Measurements from ENCODE around the gene MLF1. TPM values are rescaled to one million over a fixed set of nuclear protein-coding genes. Genes with fewer than 3 reads are reported as not detected.

The MLF1 gene
- total RNA-seq, 1 experiment from 2014 or later: 22.3 TPM

GRCh38 chr3:158644345-158644908, 73.4 kb downstream of the MLF1 start, which contains the start of gene GFM1:
GFM1 (plus strand) TSS chr3:158644527; CDS start chr3:158644635, 108 bp downstream.
- Mint-ChIP-seq H3K27me3 (ENCODE audit: low read depth) (peaks cover 5% of the 10 kb centered on the region; the same call in 1 of the 2 replicates), H3K27ac (peak within 1 kb of the TSS; percentile 92), H3K9me3 (peaks cover 4% of the 10 kb centered on the region; the same call in 1 of the 2 replicates), H3K36me3 (peaks cover 23% of the 10 kb centered on the region), H3K4me1 (peaks cover 6% of the 10 kb centered on the region), H3K4me3 (peak within 1 kb of the TSS; percentile 98)
- ATAC-seq: peak; percentile 99
- POLR2A ChIA-PET: interaction anchor here (0.7 to 1.3 kb wide), 3 partner anchors 28 to 159 kb away, joined by 3 to 9 read pairs (median 3); partner anchors contain the start of genes LXN and MLF1
- DNase-seq (ENCODE audit: low spot score): peak; percentile 86
- CTCF ChIA-PET: interaction anchor here (0.6 to 2.7 kb wide), 24 partner anchors 9 to 1841 kb away, joined by 3 to 21 read pairs (median 4); partner anchors contain the start of genes LXN, MLF1 and RSRC1
- TF ChIP-seq TP53 (CRISPR knock-in tag; IDR thresholded peaks at IDR 0.05): 0 out of 2 replicates have a peak, but pooled peaks have one; percentile 46
- TF ChIP-seq RORB (CRISPR knock-in tag; IDR thresholded peaks at IDR 0.05): no peak
- peak; percentile 61 for TF ChIP-seq FOXP4 (CRISPR knock-in tag; IDR thresholded peaks at IDR 0.05)
- 0 out of 2 replicates have a peak, but pooled peaks have one; percentile 30 for TF ChIP-seq ZNF317 (CRISPR knock-in tag; IDR thresholded peaks at IDR 0.05; ENCODE audit: borderline replicate concordance, low read depth)
- TF ChIP-seq MXD4 (CRISPR knock-in tag; IDR thresholded peaks at IDR 0.05; ENCODE audit: borderline replicate concordance): no peak
- TF ChIP-seq NR1H2 (CRISPR knock-in tag; IDR thresholded peaks at IDR 0.05): no peak
- TF ChIP-seq ARID4B (CRISPR knock-in tag; IDR thresholded peaks at IDR 0.05; ENCODE audit: borderline replicate concordance): peak; percentile 78; the same call in 1 of the 2 replicates
- TF ChIP-seq SMAD3 (CRISPR knock-in tag; IDR thresholded peaks at IDR 0.05; ENCODE audit: borderline replicate concordance): 0 out of 2 replicates have a peak, but pooled peaks have one; percentile 33
- TF ChIP-seq USF1 (CRISPR knock-in tag; IDR thresholded peaks at IDR 0.05): peak; percentile 52; the same call in 1 of the 2 replicates
- TF ChIP-seq ZBTB21 (CRISPR knock-in tag; IDR thresholded peaks at IDR 0.05; ENCODE audit: borderline replicate concordance): peak; percentile 77; the same call in 1 of the 2 replicates
- TF ChIP-seq PREB (CRISPR knock-in tag; IDR thresholded peaks at IDR 0.05; ENCODE audit: borderline replicate concordance): no peak
- 0 out of 2 replicates have a peak, but pooled peaks have one; percentile 62 for TF ChIP-seq HMGXB4 (CRISPR knock-in tag; IDR thresholded peaks at IDR 0.05)
- peak; percentile 65 for TF ChIP-seq USF2 (CRISPR knock-in tag; IDR thresholded peaks at IDR 0.05)
- TF ChIP-seq SP1 (CRISPR knock-in tag; conservative IDR thresholded peaks at IDR 0.05): peak; percentile 76; the same call in 1 of the 2 replicates
- TF ChIP-seq E2F4 (CRISPR knock-in tag; IDR thresholded peaks at IDR 0.05; ENCODE audit: borderline replicate concordance, low read depth): no peak
- no peak for TF ChIP-seq ZNF532 (CRISPR knock-in tag; IDR thresholded peaks at IDR 0.05; ENCODE audit: borderline replicate concordance)
- no peak for TF ChIP-seq IRF1 (CRISPR knock-in tag; IDR thresholded peaks at IDR 0.05)

Data from WTC11 (cell line).